GM18507 (cell line): ENCODE results near the gene TXNDC15.
"Not testable (repeated sequence)": the region's sequence is repeated elsewhere in the genome, so short reads cannot be mapped to it uniquely, and the experiment has no call there.

Source experiments
- DNase-seq: peaks from one replicate; pipeline ENCODE4 v3.0.0; 2011; ENCODE audit warnings: low read depth; ENCODE audit not compliant: insufficient read length; ENCODE audit errors: extremely low spot score
- FAIRE-seq: peaks from 2 replicates; lab custom pipeline; 2011; peaks lifted over from hg19 to GRCh38; lab: Jason Lieb, UNC

Gene TXNDC15, protein sequence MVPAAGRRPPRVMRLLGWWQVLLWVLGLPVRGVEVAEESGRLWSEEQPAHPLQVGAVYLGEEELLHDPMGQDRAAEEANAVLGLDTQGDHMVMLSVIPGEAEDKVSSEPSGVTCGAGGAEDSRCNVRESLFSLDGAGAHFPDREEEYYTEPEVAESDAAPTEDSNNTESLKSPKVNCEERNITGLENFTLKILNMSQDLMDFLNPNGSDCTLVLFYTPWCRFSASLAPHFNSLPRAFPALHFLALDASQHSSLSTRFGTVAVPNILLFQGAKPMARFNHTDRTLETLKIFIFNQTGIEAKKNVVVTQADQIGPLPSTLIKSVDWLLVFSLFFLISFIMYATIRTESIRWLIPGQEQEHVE

DNA sequence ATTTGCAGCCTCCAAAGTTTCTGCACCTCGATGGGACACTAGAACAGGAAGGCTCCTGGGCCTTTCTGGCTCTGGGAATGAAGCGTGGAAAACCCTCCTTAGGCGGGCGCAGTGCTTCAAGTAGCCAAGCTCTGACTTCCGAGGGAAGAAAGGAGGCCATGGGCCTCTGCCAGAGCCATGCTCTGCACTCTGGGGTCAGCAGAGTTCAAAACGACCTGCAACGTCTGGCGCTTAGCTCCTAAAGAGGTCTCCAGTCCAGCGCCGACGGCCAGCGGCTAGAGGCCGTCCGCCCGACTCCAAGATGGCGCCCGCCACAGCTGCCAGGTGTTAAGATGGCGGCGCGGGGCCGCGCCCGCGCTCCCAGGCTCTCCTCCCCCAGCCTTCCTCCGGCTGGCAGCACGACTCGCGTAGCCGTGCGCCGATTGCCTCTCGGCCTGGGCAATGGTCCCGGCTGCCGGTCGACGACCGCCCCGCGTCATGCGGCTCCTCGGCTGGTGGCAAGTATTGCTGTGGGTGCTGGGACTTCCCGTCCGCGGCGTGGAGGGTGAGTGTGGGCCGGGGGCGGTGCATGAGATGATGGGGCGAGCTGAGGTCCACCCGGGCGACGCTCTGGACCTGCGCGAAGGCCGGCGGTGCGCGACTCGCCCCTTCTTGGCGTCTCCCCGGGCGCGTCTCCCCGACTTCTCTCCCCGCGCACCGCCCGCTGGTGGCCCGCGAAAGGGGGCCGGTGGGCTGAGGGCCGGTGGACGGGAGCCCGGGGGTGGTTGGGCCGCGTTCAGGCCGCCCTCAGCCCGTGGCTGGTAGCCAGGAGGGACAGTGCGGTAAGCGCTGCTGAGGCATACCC, at the start of gene TXNDC15:
TXNDC15 (plus strand) TSS at position 385 of the 844 bp plus-strand sequence; CDS start at position 442, 57 bp downstream.
- FAIRE-seq = peak; percentile 76
- DNase-seq = peak; percentile 76

DNA sequence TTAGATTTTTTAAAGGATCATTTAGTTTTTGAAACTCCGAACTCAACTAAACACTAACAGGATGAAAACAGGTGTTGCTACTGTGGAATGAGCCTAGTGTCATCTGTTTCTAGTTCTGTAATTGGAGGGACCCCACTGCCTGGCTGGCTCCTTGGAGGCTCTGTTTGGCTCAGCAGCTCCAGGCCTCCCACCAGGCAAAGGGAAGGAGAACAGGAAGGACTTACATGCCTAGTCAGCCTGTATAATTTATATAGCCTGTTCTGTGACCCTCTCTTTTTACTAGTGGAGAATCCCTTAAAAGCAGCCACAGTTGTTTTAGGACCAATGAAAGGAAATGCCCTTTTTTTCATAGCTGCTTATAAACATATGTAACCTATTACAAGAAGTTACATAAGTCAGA, 49.5 kb upstream of the TXNDC15 start:
- DNase-seq = no peak
- no peak for FAIRE-seq

DNA sequence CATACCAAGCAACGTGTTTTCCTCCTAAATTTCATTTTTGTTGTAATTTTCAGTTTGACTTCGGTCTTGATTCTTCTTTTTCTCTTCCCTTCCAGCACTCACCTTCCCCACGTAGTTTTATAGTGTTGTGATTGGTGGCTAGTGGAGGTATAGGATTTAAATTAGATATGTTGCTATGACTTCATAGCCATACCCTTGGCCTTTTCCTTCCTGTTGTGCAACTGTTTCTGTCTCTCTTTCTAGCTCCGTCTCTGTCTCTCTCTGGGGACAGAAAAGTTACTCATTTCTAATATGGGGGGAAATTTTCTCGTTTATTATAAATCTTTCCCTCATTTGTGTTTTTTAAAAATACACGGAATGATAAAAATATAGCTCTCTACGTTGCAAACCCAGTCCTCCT, 49.0 kb upstream of the TXNDC15 start:
- FAIRE-seq (peak; percentile 26), DNase-seq (peak; percentile 3)

DNA sequence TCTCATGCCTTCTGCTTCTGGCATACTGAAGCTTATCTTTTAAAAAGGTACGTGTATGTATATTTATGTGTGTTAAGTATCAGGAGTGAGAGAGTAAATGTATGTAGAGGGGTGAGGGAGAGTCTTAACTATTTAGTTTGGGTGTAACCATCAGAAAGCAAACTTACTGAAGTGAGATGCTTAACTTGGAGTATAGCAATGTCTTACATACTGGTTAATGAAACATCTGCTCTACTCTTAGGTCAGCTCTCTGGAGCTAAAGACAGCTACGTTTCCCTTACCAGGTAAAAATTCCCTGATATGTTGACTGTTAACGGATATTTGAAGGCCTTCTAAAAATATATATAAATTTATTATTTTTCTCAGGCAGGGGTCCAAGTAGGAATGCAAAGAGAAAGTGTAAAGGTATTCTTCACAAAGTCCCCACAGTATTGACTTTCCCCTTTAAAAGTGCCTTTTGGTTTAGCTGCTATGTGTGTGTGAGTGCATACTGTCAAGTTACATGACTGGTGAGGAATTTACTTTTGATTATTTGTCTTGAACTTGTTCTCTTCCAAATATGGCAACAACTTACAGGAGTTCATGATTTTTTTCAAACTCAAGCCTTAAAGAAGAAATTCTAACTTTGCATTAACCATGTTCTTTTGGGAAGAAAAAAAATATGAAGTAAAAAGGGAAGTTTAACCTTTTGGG, 40.7 kb upstream of the TXNDC15 start:
- no peak for FAIRE-seq
- no peak for DNase-seq

GRCh38 chr5:134835623-134836022, 38.5 kb upstream of the TXNDC15 start:
- DNase-seq (no peak), FAIRE-seq (no peak)

DNA sequence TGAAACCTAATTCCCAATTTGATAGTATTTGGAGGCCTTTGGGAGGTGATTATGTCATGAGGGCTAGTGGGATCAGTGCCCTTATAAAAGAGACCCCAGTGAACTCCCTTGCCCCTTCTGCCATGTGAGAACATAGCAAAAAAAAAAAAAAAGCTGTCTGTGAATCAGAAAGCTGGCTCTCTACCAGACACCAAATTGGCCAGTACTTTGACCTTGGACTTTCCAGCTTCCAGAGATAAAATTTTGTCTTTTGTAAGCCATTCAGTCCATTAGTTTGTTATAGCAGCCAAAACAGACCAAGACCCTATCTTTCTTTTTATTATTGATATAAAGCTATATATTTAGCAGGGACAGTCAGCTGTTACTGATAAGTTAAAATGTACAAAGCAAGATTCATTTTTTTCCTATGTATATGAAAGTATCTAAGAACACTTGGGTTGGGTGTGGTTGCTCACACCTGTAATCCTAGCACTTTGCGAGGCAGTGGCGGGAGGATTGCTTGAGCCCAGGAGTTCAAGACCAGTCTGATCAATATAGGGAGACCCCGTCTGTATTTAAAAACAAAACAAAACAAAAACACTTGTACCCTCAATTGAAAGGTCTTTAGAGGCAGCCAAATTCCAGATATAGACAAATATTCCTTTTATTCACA, 36.5 kb upstream of the TXNDC15 start:
- FAIRE-seq (no peak), DNase-seq (no peak)

DNA sequence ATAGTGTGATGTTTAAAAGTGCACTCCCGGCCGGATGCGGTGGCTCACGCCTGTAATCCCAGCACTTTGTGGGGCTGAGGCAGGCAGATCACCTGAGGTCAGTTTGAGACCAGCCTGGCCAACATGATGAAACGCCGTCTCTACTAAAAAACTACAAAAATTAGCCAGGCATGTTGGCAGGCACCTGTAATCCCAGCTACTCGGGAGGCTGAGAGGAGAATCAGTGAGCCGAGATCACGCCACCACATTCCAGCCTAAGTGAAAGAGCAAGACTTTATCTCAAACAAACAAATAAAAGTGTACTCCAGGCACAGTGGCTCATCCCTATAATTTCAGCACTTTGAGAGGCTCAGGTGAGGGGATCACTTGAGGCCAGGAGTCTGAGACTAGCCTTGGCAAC, 35.8 kb upstream of the TXNDC15 start:
- DNase-seq, FAIRE-seq: not testable (repeated sequence)

DNA sequence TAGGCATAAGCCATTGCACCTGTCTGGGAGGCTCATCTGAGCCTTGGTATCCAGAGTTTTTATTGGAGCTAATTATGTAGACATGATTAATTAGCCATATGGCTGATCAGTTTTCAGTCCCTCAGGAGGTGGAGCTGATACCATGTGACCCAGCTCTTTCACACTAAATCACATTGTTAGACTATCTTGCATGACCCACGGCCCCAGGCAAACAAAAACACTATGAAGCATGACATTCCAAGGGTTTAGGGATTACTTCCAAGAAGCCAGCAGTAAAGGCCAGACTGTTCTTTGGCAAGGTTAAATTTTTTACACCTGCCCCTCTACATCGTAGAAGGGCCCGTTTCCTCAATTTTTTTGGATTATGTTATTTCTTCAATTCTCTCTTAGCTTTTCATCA, 33.4 kb upstream of the TXNDC15 start:
- FAIRE-seq (no peak), DNase-seq (no peak)

DNA sequence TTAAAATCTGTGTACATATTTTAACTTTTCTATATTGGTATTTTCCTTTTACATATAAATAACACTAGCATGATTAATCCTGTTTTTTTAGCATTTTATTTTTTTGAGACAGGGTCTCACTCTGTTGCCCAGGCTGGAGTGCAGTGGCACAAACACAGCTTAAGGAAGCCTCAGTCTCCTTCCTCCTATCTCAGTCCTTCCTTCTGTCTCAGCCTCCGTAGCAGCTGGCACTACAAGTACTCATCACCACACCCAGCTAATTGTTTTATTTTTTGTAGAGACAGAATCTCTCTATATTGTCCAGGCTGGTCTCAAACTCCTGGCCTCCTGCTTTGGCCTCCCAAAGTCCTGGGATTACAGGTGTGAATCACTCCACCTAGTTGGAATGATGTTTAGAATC, 29.9 kb upstream of the TXNDC15 start:
- DNase-seq (no peak), FAIRE-seq (no peak)

DNA sequence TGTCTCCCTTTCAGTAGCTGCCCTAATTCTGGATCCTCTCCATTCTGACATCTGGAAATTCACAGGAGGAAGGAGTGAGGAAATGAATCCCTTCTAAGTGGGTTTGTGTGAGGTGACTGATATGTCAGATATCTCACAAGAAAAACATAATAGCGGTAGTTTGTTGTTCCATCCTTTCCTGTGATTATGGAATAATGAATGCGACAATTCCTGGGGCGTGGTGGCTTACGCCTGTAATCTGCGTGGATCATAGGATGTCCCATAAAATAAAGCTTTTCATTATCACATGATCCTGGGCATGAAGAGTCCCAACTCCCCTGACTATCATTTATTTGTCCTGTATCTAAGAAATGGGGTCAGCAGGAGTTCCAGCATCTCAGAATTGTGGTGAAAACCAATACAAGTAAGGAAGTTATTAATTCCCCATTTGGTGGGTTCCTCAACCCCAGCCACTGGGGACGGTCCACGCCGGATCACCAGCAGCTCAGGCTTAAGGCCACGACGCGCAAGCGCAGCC, 28.8 kb upstream of the TXNDC15 start:
- FAIRE-seq (no peak), DNase-seq (no peak)

GRCh38 chr5:134845852-134846640, 28.1 kb upstream of the TXNDC15 start, which contains the start of gene C5orf24:
Gene C5orf24 (plus strand): TSS chr5:134845968. CDS start chr5:134854901, 8,933 bp downstream.
- DNase-seq (peak; percentile 92), FAIRE-seq (peak; percentile 93)

DNA sequence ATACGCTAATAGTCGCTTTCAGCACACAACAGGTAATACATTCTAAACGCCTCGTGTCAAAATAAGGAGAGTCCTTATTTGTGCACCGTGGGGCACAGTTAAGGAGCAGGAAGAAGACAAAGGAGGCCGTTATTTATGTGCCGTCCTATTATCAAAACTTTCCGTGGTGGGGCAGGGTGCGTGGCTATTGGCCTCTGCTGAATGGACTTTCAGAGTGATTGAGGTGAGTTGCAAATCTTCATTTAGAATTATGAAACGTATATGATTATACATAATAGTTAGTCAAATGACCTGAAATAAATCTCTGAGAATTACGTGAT, 27.6 kb upstream of the TXNDC15 start:
- FAIRE-seq = peak; percentile 12
- no peak for DNase-seq

GRCh38 chr5:134849434-134849933, 24.7 kb upstream of the TXNDC15 start:
- not testable (repeated sequence) for DNase-seq, FAIRE-seq

GRCh38 chr5:134851307-134851923, 22.8 kb upstream of the TXNDC15 start:
- FAIRE-seq (peak; percentile 31), DNase-seq (no peak)

DNA sequence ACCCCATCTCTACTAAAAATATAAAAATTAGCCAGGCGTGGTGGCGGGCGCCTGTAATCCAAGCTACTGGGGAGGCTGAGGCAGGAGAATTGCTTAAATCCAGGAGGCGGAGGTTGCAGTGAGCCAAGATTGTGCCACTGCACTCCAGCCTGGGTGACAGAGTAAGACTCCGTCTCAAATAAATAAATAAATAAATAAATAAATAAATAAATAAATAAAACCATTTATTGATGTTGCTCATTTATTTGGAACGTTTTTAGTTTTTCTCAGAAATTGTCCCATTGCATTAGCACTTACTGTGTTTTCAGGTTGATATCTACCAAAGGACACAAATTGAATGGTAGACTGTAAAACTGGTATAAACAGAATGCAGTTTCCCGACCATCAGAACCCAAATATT, 17.7 kb upstream of the TXNDC15 start:
- FAIRE-seq, DNase-seq: not testable (repeated sequence)

DNA sequence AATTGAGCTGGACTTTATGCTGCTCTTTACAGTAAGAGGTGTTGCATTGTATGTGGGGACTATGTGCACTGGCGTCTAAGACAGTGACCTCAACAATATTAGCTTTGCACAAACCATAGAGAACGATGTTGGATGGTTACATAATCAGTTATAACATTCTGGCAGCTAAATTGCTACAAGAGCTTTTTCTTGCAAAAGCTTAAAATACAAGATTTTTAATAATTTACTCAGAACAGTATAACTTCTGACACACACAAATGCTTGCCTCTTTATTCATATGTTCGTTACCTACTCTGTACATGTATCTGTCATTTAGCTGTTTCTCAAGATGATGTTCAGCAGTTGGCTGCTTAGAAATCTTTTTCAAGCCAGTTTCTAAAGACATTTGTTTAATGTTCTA, 16.8 kb upstream of the TXNDC15 start:
- FAIRE-seq (no peak), DNase-seq (no peak)

DNA sequence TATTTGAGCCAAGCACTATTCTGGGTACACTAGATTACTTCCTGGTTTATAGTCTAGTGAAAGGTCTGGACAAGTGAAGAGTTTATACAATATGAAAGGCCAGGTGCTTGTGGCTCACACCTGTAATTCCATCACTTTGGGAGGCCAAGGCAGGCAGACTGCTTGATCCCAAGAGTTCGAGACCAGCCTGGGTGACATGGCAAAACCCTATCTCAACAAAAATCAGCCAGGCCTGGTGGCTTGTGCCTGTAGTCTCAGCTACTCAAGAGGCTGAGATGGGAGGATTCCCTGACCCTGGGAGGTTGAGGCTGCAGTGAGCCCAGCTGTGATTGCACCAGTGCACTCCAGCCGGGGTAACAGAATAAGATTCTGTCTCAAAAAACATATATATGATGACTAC, 9.5 kb upstream of the TXNDC15 start:
- FAIRE-seq = no peak
- DNase-seq = no peak

DNA sequence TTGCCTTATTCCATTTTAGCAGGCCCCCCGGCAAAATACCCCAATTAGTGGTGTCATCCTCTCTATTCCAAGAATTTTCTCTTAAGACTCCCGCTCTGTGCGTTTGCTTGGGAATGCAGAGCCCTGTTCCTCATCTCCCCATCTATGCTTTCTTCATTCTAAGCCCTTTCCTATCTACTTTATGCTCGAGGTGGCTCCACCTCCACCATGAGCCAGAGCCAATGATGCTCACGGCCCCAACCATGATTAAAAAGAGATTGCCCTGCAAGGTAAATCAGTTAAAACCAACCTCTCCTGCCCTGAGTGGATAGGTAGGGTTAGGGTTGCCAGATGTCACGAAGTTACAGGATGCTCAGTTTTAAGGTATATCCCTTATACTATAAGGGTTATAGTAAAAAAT, 677 bp upstream of the TXNDC15 start:
- FAIRE-seq = no peak

More for the DNA sequence above, 677 bp upstream of the TXNDC15 start:
- no peak for DNase-seq
